GM23248 (cell line): Measurements from ENCODE around the gene CEMIP.

ENCODE experiments used
- EZH2 ChIP-seq: fragments of 200-600 bp; sonication (generic); IDR thresholded peaks from 2 replicates; pipeline ENCODE4 v1.6.1; 2018; ENCODE audit warnings: antibody characterized with exemption, mild to moderate bottlenecking; ENCODE audit not compliant: insufficient read depth, poor library complexity, severe bottlenecking
- EZH2phosphoT487 ChIP-seq: fragments of 200-600 bp; sonication (generic); IDR thresholded peaks from 2 replicates; pipeline ENCODE4 v1.6.1; 2018; ENCODE audit warnings: antibody characterized with exemption, moderate library complexity, mild to moderate bottlenecking, low read depth; ENCODE audit not compliant: insufficient read depth

DNA sequence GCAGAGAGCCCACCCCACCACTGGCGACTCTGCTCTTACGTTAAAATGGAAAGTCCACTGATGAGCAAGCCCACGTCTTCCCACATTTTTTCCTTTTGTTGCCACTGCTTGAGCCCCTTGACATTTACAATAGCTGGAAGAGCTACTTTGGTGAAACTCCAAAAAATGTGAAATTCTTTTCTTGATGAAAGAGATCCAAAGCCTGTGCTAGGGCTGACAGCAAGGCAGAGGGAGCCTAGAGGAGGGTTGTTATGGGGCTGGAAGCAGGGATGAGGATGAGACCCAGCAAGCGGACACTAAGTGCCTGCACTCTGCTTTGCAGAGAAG is 97.1 kb downstream of the CEMIP start:
- no peak for TF ChIP-seq EZH2
- no peak for TF ChIP-seq EZH2phosphoT487
